ENCODE data around the gene HLA-DPA1. TPM values are rescaled to one million over a fixed set of nuclear protein-coding genes. Genes with fewer than 3 reads are reported as not detected.

The HLA-DPA1 gene
- polyA plus RNA-seq, 1 experiment, result 0.10 TPM

DNA sequence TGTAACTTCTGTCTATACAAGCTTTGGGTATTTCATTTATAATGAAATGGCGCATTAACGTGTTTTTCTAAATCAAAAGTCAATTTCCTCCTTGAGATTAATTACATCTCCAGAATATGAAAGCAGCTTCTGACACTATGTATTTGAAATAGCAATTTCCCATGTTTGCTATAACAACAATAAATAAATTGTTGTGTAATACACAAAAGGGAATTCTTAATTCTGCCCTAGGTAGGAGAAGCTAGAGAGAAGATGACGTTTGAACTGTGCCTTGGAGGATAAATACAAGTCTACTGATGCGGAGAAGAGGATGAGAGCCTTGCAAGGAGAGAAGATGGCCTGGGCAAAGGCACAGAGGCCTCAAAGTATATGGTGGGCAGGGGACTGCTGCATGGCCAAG is 56.4 kb downstream of the HLA-DPA1 start:
- no peak overlapping the region for H3K27ac ChIP-seq (ENCODE audit: low read depth, low read length)
- POLR2A ChIA-PET, result no interaction called here
- H3K9me3 ChIP-seq (ENCODE audit: control insufficient read depth, insufficient read depth, low read length), result no peaks in the 10 kb centered on the region
- TF ChIP-seq, protein P1, sequence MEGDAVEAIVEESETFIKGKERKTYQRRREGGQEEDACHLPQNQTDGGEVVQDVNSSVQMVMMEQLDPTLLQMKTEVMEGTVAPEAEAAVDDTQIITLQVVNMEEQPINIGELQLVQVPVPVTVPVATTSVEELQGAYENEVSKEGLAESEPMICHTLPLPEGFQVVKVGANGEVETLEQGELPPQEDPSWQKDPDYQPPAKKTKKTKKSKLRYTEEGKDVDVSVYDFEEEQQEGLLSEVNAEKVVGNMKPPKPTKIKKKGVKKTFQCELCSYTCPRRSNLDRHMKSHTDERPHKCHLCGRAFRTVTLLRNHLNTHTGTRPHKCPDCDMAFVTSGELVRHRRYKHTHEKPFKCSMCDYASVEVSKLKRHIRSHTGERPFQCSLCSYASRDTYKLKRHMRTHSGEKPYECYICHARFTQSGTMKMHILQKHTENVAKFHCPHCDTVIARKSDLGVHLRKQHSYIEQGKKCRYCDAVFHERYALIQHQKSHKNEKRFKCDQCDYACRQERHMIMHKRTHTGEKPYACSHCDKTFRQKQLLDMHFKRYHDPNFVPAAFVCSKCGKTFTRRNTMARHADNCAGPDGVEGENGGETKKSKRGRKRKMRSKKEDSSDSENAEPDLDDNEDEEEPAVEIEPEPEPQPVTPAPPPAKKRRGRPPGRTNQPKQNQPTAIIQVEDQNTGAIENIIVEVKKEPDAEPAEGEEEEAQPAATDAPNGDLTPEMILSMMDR (IDR thresholded peaks at IDR 0.05; ENCODE audit: low read depth, low read length), result no peak
- CTCF ChIA-PET, result interaction anchor here (1.0 to 5.7 kb wide), 5 partner anchors 33 to 231 kb away, joined by 3 to 72 read pairs (median 10); no protein-coding TSS in a partner anchor
- DNase-seq (ENCODE audit: low read depth, low spot score), result no peak
- H3K4me3 ChIP-seq (ENCODE audit: low read depth, low read length), result no peak overlapping the region
- H3K27me3 ChIP-seq (ENCODE audit: control insufficient read depth, insufficient read depth, low read length), result peaks cover 37% of the 10 kb centered on the region

DNA sequence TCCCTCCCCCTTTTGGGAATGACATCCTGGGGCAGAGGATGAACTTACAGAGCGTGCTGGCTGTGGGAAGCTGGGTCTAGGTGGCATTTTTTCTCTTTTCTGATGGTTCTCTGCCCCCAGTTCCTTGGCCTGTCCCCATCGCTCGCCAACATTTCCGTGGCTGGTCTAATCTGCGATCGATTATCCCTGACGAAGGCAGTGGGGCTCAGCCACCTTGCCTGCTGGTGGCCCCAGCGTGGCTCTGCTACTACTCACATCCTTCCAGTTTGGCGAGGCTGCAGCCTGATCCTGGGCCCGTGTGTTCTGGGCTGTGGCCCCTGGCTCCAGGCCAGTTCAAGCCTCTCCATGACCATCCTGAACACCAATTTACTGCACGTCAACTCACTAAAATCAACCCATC is 57.7 kb downstream of the HLA-DPA1 start:
- H3K27ac ChIP-seq (ENCODE audit: low read depth, low read length), result no peak overlapping the region
- H3K4me3 ChIP-seq (ENCODE audit: low read depth, low read length), result no peak overlapping the region
- DNase-seq (ENCODE audit: low read depth, low spot score), result no peak
- peaks cover 35% of the 10 kb centered on the region for H3K27me3 ChIP-seq (ENCODE audit: control insufficient read depth, insufficient read depth, low read length)
- ChIA-PET CTCF (interaction anchor here (0.6 to 5.7 kb wide), 9 partner anchors 57 to 233 kb away, joined by 3 to 72 read pairs (median 4); partner anchors contain the start of genes HLA-DPA1 and TAP2), POLR2A (no interaction called here)
- H3K9me3 ChIP-seq (ENCODE audit: control insufficient read depth, insufficient read depth, low read length), result no peaks in the 10 kb centered on the region
- TF ChIP-seq, protein P1 (IDR thresholded peaks at IDR 0.05; ENCODE audit: low read depth, low read length), result no peak

DNA sequence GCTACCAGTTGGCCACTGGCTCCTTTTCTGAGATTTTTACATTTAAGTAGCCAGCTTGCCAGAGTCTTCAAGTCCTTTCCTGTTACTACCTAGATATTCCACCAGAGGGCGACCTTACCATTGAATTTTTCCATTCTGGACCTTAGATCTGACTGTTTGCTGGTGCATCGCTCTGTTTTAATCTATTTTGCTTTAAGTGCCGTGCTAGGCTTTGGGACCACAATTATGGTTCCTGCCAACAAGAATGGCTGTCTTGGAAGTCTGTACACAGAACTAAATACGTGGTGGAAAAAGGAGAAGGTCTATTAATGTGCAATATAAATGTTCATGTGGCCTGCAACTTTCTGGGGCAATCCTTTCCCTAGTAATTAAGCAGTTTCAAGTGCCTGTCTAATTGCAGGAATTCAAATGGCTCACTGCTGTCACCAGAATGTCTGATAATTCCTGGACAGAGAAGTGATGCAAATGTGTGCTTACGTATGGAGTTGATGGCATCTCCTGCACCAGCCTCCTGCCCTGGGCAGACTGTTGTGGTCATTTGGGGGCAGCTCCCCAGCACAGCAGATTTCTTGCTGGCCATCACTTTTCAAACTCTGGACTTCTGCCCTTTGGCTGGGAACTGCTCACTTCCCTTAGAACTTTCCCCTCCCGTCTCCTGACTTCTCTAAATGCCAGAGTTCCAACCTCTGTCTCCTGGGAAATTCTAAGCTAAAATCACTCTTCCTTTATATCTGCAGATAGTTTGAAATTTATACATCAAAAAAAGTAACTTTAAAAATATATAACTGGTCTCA is 58.4 kb downstream of the HLA-DPA1 start:
- CTCF ChIA-PET, result interaction anchor here (0.6 to 5.7 kb wide), 32 partner anchors 9 to 287 kb away, joined by 3 to 72 read pairs (median 4); partner anchors contain the start of genes HLA-DPA1, HLA-DPB1 and TAP2
- DNase-seq (ENCODE audit: low read depth, low spot score), result peak; percentile 73
- POLR2A ChIA-PET, result no interaction called here
- TF ChIP-seq, protein P1 (IDR thresholded peaks at IDR 0.05; ENCODE audit: low read depth, low read length), result peak; percentile 69
- no peak overlapping the region for H3K27ac ChIP-seq (ENCODE audit: low read depth, low read length)
- H3K9me3 ChIP-seq (ENCODE audit: control insufficient read depth, insufficient read depth, low read length), result no peaks in the 10 kb centered on the region
- no peak overlapping the region for H3K4me3 ChIP-seq (ENCODE audit: low read depth, low read length)
- peaks cover 42% of the 10 kb centered on the region for H3K27me3 ChIP-seq (ENCODE audit: control insufficient read depth, insufficient read depth, low read length)

Other genes with a start within 250 kb of the HLA-DPA1 start
- 15.3 and 15.4 TPM in 2 replicates for gene TAP2, start 234.9 kb downstream of the HLA-DPA1 start, polyA plus RNA-seq (2011; rRNA removed)
- gene PSMB8, start 229.6 kb downstream of the HLA-DPA1 start, polyA plus RNA-seq (2011; rRNA removed), result 62.0 and 70.0 TPM in 2 replicates
- gene TAP1, start 219.9 kb downstream of the HLA-DPA1 start, polyA plus RNA-seq (2011; rRNA removed), result 38.6 and 43.6 TPM in 2 replicates
- 34.8 and 38.4 TPM in 2 replicates for gene PSMB9, start 219.5 kb downstream of the HLA-DPA1 start, polyA plus RNA-seq (2011; rRNA removed)
- 0.07 and 0.12 TPM in 2 replicates for gene HLA-DMB, start 132.6 kb downstream of the HLA-DPA1 start, polyA plus RNA-seq (2011; rRNA removed)
- 7.1 and 8.2 TPM in 2 replicates for gene HLA-DMA, start 120.6 kb downstream of the HLA-DPA1 start, polyA plus RNA-seq (2011; rRNA removed)
- 110 and 138 TPM in 2 replicates for gene BRD2, start 105.1 kb downstream of the HLA-DPA1 start, polyA plus RNA-seq (2011; rRNA removed)
- gene HLA-DOA, start 64.1 kb downstream of the HLA-DPA1 start, polyA plus RNA-seq (2011; rRNA removed), result 0.02 TPM in 1 of 2 replicates, not detected in the other
- 0.94 and 1.6 TPM in 2 replicates for gene HLA-DPB1, start 2.3 kb upstream of the HLA-DPA1 start, polyA plus RNA-seq (2011; rRNA removed)
- 0.26 and 0.37 TPM in 2 replicates for gene COL11A2, start 118.8 kb upstream of the HLA-DPA1 start, polyA plus RNA-seq (2011; rRNA removed)
- gene RXRB, start 127.0 kb upstream of the HLA-DPA1 start, polyA plus RNA-seq (2011; rRNA removed), result 38.5 and 44.1 TPM in 2 replicates
- 129 and 150 TPM in 2 replicates for gene SLC39A7, start 127.2 kb upstream of the HLA-DPA1 start, polyA plus RNA-seq (2011; rRNA removed)
- 4.9 and 5.7 TPM in 2 replicates for gene HSD17B8, start 131.0 kb upstream of the HLA-DPA1 start, polyA plus RNA-seq (2011; rRNA removed)
- gene RING1, start 134.9 kb upstream of the HLA-DPA1 start, polyA plus RNA-seq (2011; rRNA removed), result 23.8 and 26.8 TPM in 2 replicates
- gene VPS52, start 198.2 kb upstream of the HLA-DPA1 start, polyA plus RNA-seq (2011; rRNA removed), result 58.0 and 60.4 TPM in 2 replicates
- gene RPS18, start 198.4 kb upstream of the HLA-DPA1 start, polyA plus RNA-seq (2011; rRNA removed), result 5,380 and 5,823 TPM in 2 replicates
- 1.1 and 1.4 TPM in 2 replicates for gene B3GALT4, start 203.5 kb upstream of the HLA-DPA1 start, polyA plus RNA-seq (2011; rRNA removed)
- gene WDR46, start 215.6 kb upstream of the HLA-DPA1 start, polyA plus RNA-seq (2011; rRNA removed), result 43.3 and 44.7 TPM in 2 replicates
- gene PFDN6, start 216.0 kb upstream of the HLA-DPA1 start, polyA plus RNA-seq (2011; rRNA removed), result 59.6 and 64.6 TPM in 2 replicates
- 21.9 and 25.0 TPM in 2 replicates for gene RGL2, start 225.3 kb upstream of the HLA-DPA1 start, polyA plus RNA-seq (2011; rRNA removed)
- gene TAPBP, start 240.4 kb upstream of the HLA-DPA1 start, polyA plus RNA-seq (2011; rRNA removed), result 29.3 and 37.9 TPM in 2 replicates
- gene ZBTB22, start 244.1 kb upstream of the HLA-DPA1 start, polyA plus RNA-seq (2011; rRNA removed), result 8.4 and 11.8 TPM in 2 replicates
- 69.7 and 75.6 TPM in 2 replicates for gene DAXX, start 249.3 kb upstream of the HLA-DPA1 start, polyA plus RNA-seq (2011; rRNA removed)